Neural crest cell (in vitro differentiated cells): ENCODE results near the gene OR4C12. TPM values are rescaled to one million over a fixed set of nuclear protein-coding genes. Genes with fewer than 3 reads are reported as not detected.
A peak's percentile ranks its signal among the peaks of the same experiment; 100 is the strongest.
"Not testable (repeated sequence)": the region's sequence is repeated elsewhere in the genome, so short reads cannot be mapped to it uniquely, and the experiment has no call there.

ENCODE experiments used
- DNase-seq: peaks from one replicate; pipeline ENCODE4 v3.0.0; 2021; ENCODE audit warnings: low read depth, mixed read lengths, low spot score
- H3K27ac Mint-ChIP-seq: one replicate; pipeline ENCODE4 v1.8.0; 2021; ENCODE audit warnings: mild to moderate bottlenecking, mixed read lengths; ENCODE audit not compliant: unreplicated experiment
- H3K27me3 Mint-ChIP-seq: 2 replicates; pipeline ENCODE4 v1.8.0; 2021; ENCODE audit warnings: low read depth, mild to moderate bottlenecking, mixed read lengths
- H3K36me3 Mint-ChIP-seq: 2 replicates; pipeline ENCODE4 v1.8.0; 2021; ENCODE audit warnings: low read depth, mild to moderate bottlenecking, mixed read lengths
- H3K4me1 Mint-ChIP-seq: 2 replicates; pipeline ENCODE4 v1.8.0; 2021; ENCODE audit warnings: mixed read lengths
- H3K4me3 Mint-ChIP-seq: one replicate; pipeline ENCODE4 v1.8.0; 2021; ENCODE audit warnings: mild to moderate bottlenecking, mixed read lengths
- H3K9me3 Mint-ChIP-seq: 2 replicates; pipeline ENCODE4 v1.8.0; 2021; ENCODE audit warnings: mixed read lengths
- long read RNA-seq: library from polyadenylated mRNA; unstranded; transcript quantifications from one replicate; pipeline ENCODE4 v2.0.0, GENCODE V29; 2020
- total RNA-seq: library from RNA; stranded (reverse); gene quantifications from 2 replicates; pipeline ENCODE4 v1.2.1, GENCODE V29; 2021
- TF ChIP-seq, protein P1 (sequence below): fragments of 200-600 bp; sonication (generic); conservative IDR thresholded peaks from 2 replicates; pipeline ENCODE4 v1.5.0; 2021; ENCODE audit warnings: antibody characterized with exemption, mild to moderate bottlenecking

Gene OR4C12
- not detected in 2 replicates for total RNA-seq
- long read RNA-seq, result 0 reads

DNA sequence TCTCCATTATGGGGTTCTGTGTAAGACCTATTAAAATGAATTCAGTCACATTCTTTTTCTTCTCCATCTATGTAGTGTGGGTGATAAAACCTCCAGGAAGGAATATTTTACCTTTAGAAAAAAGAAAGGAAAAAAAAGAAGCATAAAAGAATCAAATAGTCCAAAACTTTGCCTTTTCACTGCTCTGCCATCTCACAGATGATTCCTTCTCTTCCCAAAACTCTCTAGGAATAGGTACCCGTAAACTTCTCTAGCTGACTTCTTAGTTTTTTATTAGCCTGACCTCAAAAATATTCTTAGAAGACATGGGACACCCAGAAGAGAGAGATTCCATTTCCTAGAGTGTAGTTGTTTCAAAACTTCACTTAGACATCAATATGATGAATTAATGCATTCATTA, at the start of gene OR4C12:
Gene OR4C12 (minus strand): TSS at position 101 of the 400 bp plus-strand sequence. CDS start 34 bp downstream, at position 67.
- not testable (repeated sequence) for H3K27ac Mint-ChIP-seq, H3K4me3 Mint-ChIP-seq, H3K27me3 Mint-ChIP-seq, H3K36me3 Mint-ChIP-seq, DNase-seq, H3K4me1 Mint-ChIP-seq
- peaks cover 21% of the 10 kb centered on the region for H3K9me3 Mint-ChIP-seq

GRCh38 chr11:50030193-50030592, 47.9 kb upstream of the OR4C12 start:
- H3K36me3 Mint-ChIP-seq, result peaks cover 11% of the 10 kb centered on the region
- H3K4me1 Mint-ChIP-seq, result no peaks in the 10 kb centered on the region
- no peak for DNase-seq
- no peak overlapping the region for H3K4me3 Mint-ChIP-seq
- H3K27ac Mint-ChIP-seq, result no peak overlapping the region
- H3K27me3 Mint-ChIP-seq, result no peaks in the 10 kb centered on the region
- TF ChIP-seq, protein P1, sequence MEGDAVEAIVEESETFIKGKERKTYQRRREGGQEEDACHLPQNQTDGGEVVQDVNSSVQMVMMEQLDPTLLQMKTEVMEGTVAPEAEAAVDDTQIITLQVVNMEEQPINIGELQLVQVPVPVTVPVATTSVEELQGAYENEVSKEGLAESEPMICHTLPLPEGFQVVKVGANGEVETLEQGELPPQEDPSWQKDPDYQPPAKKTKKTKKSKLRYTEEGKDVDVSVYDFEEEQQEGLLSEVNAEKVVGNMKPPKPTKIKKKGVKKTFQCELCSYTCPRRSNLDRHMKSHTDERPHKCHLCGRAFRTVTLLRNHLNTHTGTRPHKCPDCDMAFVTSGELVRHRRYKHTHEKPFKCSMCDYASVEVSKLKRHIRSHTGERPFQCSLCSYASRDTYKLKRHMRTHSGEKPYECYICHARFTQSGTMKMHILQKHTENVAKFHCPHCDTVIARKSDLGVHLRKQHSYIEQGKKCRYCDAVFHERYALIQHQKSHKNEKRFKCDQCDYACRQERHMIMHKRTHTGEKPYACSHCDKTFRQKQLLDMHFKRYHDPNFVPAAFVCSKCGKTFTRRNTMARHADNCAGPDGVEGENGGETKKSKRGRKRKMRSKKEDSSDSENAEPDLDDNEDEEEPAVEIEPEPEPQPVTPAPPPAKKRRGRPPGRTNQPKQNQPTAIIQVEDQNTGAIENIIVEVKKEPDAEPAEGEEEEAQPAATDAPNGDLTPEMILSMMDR, result no peak
- H3K9me3 Mint-ChIP-seq, result peaks cover 33% of the 10 kb centered on the region

DNA sequence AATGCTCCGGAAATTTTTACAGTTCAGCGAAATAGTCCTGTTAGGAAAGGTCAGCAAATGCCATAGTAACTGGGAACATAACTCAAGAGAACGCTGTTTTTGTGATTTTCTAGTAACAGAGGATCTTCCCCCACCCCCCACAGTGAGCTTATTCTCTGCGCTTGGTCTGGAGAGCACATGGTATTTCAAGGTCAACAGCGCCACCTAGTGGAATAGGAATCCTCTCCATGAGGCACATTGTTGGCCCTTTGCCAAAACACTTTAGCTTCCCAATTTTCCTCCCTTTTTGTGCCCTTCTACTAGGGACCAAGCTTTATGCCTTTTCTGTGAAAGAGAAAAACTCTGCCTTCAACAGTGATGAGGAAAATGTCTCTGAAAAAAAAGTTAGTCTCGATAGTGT, 13.2 kb upstream of the OR4C12 start:
- no peaks in the 10 kb centered on the region for H3K4me1 Mint-ChIP-seq
- peaks cover 3% of the 10 kb centered on the region for H3K36me3 Mint-ChIP-seq
- TF ChIP-seq, protein P1, result peak; percentile 47
- no peak overlapping the region for H3K4me3 Mint-ChIP-seq
- peaks cover 11% of the 10 kb centered on the region for H3K9me3 Mint-ChIP-seq
- no peak for DNase-seq
- no peaks in the 10 kb centered on the region for H3K27me3 Mint-ChIP-seq
- H3K27ac Mint-ChIP-seq, result no peak overlapping the region

- H3K4me1 Mint-ChIP-seq, H3K27me3 Mint-ChIP-seq, H3K4me3 Mint-ChIP-seq, H3K27ac Mint-ChIP-seq, H3K36me3 Mint-ChIP-seq, DNase-seq: not testable (repeated sequence)
- H3K9me3 Mint-ChIP-seq, result peaks cover 20% of the 10 kb centered on the region
Observed at GRCh38 chr11:49973439-49973838, 8.9 kb downstream of the OR4C12 start.

GRCh38 chr11:49952091-49952490, 30.2 kb downstream of the OR4C12 start, which contains the start of gene OR4C13:
Gene OR4C13, plus strand, starts transcription at chr11:49952391. Its CDS starts 32 bp downstream, at chr11:49952423.
- H3K27ac Mint-ChIP-seq, result no peak within 1 kb of the TSS
- TF ChIP-seq, protein P1, result no peak
- no peak for DNase-seq
- H3K4me1 Mint-ChIP-seq, result no peaks in the 10 kb centered on the region
- H3K4me3 Mint-ChIP-seq, result no peak within 1 kb of the TSS
- H3K36me3 Mint-ChIP-seq, result peaks cover 3% of the 10 kb centered on the region
- peaks cover 20% of the 10 kb centered on the region for H3K9me3 Mint-ChIP-seq
- no peaks in the 10 kb centered on the region for H3K27me3 Mint-ChIP-seq

GRCh38 chr11:49948701-49949100, 33.6 kb downstream of the OR4C12 start:
- DNase-seq, H3K27ac Mint-ChIP-seq, H3K4me3 Mint-ChIP-seq, H3K36me3 Mint-ChIP-seq, H3K27me3 Mint-ChIP-seq, H3K4me1 Mint-ChIP-seq: not testable (repeated sequence)
- H3K9me3 Mint-ChIP-seq, result peaks cover 21% of the 10 kb centered on the region

Other genes starting within 250 kb of the OR4C12 start
- not detected in 2 replicates for gene OR4C13, start 30.1 kb downstream of the OR4C12 start, total RNA-seq
- not detected in 2 replicates for gene OR4C45, start 50.3 kb upstream of the OR4C12 start, total RNA-seq